Measurements from ENCODE around the gene EFS.

EFS gene

GRCh38 chr14:23377573-23378563 is 12.9 kb upstream of the EFS start:
- no peak for DNase-seq

DNA sequence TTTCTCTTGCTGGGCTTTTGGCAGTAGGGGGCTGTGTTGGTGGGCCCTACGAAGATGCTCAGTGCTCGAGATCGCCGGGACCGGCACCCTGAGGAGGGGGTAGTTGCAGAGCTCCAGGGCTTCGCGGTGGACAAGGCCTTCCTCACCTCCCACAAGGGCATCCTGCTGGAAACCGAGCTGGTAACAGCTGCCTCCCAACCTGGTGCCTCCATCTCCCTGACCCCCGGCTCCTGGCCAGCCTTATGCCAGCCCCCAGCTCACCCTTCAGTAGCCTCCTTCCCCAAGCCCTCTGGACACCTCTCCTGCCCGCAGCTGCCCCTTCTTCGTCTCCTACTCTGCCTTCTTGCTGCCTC is 12.2 kb upstream of the EFS start:
- no peak for DNase-seq

GRCh38 chr14:23376482-23377197 is 11.7 kb upstream of the EFS start, which contains the start of gene CMTM5:
Gene CMTM5 (plus strand): TSS chr14:23377046. CDS start chr14:23377252, 206 bp downstream.
- peak; percentile 96 to 98 for DNase-seq

DNA sequence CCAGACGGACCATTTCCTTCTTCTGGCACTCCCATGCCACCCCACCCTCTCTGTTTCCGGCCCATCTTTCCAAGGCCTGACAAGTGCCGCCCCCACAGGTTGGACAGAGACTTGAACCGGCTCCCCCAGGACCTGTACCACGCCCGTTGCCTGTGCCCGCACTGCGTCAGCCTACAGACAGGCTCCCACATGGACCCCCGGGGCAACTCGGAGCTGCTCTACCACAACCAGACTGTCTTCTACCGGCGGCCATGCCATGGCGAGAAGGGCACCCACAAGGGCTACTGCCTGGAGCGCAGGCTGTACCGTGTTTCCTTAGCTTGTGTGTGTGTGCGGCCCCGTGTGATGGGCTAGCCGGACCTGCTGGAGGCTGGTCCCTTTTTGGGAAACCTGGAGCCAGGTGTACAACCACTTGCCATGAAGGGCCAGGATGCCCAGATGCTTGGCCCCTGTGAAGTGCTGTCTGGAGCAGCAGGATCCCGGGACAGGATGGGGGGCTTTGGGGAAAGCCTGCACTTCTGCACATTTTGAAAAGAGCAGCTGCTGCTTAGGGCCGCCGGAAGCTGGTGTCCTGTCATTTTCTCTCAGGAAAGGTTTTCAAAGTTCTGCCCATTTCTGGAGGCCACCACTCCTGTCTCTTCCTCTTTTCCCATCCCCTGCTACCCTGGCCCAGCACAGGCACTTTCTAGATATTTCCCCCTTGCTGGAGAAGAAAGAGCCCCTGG is 10.7 kb upstream of the EFS start:
- DNase-seq = no peak

DNA sequence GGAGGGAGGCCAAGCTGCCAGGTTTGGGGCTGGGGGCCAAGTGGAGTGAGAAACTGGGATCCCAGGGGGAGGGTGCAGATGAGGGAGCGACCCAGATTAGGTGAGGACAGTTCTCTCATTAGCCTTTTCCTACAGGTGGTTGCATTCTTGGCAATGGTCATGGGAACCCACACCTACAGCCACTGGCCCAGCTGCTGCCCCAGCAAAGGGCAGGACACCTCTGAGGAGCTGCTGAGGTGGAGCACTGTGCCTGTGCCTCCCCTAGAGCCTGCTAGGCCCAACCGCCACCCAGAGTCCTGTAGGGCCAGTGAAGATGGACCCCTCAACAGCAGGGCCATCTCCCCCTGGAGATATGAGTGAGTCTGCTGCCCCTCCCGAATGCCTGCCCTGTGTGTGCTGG is 8.1 kb upstream of the EFS start:
- DNase-seq = no peak

GRCh38 chr14:23372509-23372908 is 7.5 kb upstream of the EFS start, which contains the start of gene IL25:
Gene IL25 (plus strand): TSS chr14:23372809.
- DNase-seq = no peak

- no peak for DNase-seq
Observed at GRCh38 chr14:23371865-23372264, 6.9 kb upstream of the EFS start.

DNA sequence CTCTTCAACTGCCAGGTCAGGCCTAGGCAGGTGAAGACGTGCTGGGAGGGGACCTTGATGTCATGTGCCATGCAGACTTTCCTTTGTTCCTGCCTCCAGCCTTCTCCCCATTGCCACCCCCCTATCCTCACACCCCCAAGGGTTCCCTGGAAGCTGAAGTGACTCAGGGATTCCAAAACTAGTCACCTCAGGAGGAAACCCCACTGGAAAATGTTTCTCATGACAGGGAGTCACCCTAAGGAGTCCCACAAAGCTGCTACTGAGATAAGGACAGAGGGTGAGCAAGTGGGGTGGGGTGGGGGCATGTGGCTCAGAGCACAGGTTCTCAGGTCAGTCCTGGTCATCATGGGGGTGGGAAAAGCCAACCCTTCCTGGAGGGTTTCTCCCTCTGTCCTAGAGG is 5.2 kb upstream of the EFS start:
- DNase-seq = no peak

DNA sequence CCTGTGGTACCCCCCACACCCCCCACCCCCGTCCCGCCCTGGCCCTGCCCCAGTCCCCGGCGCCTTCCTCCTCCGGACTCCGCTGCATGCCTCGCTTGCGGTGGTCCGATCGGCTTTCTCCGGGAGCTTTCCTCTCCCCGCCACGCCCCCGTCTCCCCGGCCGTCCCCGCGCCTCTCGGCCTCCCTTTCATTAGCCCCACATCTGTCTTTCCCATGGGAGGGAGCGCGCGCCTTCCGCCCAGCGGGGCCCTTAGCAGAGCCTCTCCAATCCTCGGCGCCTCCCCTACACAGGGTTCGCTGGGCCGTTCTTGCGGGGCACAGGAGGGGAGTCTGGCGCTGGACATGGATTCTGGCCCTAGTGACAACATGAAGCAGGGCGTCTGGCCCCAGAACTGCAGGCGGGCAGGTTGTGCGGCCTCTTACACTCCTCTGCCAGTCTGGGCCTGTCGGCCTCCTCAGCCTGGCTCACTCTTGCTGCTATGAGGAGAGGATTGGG is 1.5 kb upstream of the EFS start:
- peak; percentile 75 to 79 for DNase-seq

DNA sequence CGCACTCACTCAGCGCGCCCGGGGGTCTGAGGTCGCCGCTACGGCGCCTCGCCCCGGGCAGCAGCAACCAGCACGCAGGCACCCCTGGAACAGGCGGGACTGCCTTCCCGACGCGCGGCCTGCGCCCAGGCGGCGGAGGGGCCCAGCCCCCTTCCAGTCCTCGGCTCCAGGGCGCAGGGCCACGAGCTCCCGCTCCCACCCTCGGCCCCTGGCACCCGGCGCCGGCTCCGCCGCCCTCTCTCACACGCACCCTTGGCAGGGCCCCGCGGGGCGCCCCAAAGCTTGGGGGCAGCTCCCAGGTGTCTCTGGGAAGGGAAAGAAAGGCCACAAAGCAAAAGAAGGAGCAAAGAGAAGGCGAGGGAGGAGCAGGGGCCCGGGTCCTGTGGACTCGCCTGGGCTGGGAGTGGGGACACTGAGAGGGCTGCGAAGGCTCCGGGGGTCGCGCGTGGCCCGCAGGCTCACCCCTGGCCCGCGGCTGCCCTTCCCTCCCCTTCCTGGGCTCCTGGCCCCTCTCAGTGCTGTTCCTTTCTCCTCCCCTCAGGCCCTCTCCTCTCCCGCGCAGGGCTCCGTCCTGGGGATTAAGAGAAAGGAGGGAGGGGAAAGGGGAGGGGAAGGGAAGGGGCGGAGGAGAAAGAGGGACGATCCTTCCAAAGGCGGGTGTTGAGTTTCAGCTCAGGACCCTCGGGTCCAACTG is 907 bp upstream of the EFS start:
- DNase-seq = peak; percentile 75 to 79

DNA sequence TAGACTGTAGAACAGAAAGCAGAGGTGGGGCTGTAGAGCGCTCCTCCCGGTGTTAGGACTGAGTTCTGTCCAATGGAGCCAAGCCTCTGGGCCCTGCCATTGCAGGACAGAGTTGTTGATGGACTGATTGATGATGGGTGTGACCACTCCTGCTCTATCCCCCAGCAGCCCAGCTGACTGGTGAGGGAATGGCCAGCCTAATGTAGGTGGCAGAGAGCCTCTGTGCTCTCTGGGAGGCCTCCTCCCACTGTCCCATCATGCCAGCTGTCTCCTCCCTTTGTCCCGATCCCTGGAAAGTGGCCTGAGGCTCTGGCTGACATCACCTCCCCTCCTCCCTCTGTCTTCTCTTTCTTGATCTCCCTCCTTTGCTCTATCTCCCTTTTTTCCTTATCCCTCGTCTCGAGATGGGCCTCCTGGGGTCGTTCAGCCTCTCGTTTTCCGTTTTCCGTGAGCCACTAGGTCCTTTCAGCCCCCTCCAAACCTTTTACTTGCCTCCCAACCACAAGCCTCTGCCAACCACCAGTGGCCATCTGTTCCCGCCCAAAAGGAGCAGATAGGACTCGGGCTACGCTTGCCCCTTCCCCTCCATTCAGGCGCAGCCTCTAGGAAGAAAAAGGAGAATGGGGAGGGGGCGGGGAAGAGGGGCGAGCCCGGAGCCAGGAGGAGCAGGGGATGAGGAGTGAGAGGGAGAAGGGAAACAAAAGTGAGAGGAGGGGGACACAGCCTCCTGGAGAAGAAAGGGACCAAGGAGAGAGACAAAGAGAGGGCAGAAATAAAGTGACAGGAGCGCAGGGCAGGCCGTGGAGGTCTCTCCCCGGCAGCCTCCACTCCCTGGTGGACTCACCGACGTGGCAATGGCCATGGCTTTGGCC is 572 bp downstream of the EFS start:
- DNase-seq = peak; percentile 77 to 82

DNA sequence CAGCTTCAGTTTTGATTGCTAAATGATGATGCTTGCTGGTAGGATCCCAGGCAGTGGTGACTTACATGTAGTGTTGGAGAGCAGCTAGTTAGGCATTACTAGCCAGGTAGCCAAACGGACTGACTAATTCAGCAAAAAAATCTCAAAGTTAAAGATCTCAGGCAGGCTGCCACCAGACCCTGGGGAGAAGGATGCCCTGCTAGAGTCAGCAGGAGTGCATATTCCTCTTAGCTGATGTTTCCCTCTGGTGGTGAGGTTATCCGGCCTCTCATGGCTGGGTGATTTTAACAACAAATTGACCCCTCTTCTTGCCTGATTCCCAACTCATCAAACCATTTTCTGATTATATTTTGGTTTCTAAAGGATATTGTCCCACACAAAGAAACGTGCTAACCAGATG is 2.8 kb downstream of the EFS start:
- DNase-seq = no peak

DNA sequence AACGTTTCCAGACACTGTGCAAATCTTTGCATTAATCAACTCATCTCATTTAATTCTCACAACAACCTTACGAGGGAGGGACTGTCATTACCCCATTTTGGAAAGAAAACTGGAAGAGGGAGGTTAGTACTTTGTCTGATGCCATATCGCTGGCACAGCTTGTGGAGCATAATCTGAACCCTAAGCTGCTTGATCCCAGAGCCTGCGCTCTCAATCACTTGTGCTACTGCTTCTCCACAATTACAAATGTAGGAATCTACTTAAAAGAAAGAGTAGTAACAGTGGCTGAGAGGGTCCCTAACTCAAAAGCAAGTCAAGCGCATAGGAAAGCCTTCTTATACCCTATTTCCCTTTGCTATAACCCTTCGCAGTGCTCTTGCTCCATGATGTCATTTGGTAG is 3.2 kb downstream of the EFS start:
- DNase-seq = no peak

DNA sequence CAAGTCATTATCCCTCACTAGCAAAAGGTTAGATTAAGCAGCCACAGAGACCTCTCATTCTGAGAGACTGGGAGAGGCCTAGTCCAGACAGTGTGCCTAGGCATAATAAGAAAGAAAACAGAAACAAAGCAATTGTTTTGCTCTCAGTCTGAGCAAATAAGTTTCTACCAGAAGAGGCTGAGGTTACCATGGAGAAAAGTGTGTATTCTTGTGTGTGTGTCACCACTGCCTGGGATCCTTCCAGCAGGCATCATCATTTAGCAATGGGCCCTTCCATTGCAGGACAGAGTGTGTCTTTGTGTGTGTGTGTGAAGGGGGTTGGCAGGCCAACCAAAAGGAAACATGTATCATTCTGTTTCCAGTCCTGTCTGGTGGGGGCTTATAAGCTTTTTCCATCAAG is 3.7 kb downstream of the EFS start:
- peak; percentile 23 to 42 for DNase-seq

DNA sequence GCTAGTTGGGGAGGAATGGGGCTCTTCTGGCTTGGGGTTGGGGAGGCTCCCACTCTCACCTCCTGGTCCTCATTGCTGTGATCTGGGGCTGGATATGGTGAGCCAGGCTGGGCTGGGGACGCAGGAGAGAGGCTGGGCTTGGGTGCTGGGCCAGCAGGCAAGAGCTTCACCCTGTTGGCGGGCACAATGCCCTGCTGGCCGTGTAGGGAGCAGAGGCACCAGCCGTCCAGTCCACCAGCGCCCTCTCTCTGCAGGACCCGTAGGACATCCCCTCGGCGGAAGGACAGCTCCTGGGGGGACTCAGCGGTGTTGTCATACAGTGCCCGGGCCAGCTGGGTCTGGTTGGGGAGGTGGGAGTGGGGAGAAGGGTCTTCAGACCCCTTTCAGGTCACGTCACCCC is 4.5 kb downstream of the EFS start:
- DNase-seq = peak; percentile 69 to 70

GRCh38 chr14:23359722-23360447 is 5.1 kb downstream of the EFS start:
- DNase-seq = no peak

DNA sequence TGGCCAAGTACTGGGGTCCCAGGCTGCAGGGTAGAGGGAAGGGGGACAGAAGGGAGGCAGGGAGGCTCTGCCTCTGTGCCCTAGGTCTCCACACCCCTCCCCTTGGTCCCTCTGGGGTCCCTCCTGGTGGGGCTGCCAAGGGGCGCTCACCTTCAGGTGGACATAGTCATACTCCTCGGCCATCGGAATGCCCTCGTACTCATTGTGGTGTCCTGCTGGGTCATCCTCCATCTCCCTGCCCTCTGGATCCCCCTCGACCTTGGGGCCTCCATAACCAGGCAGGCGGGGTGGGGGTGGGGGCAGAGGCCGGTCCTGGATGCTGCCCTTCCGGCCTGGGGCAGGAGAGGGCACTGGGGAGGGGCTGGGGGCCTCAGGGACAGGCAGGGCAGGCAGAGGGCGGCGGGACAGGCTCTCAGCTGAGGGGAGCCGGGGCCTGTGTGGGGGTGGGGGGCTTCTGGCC is 5.8 kb downstream of the EFS start:
- DNase-seq = no peak

DNA sequence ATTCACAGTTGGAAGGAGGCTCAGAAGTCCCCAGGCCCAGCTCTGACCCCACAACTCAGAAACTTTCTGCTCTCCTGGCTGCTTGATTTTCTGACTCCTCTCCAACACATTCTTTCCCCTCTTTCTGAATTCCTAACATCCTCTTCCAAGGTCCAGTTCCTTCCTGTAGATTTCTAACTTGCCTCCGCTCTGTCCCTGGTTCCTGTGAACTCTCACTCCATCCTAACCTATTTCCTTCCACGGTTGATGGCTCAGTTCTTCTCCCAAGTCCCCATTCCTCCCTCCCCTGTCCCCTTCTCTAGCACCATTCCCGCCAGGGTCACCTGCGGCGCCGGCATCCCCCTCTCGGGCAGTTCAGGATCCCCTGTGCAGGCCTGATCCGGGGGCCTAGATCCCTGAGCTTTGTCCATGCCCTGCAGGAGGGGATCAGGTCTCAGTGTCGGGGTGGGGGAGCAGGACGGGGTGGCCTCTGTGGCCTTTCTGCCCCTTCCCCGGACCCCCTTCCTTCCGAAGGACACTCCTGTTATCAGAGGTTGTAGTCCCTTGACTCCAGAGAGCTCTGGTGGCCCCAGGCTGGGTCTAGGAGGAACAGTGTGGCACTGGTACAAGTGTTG is 6.3 kb downstream of the EFS start:
- DNase-seq = no peak

DNA sequence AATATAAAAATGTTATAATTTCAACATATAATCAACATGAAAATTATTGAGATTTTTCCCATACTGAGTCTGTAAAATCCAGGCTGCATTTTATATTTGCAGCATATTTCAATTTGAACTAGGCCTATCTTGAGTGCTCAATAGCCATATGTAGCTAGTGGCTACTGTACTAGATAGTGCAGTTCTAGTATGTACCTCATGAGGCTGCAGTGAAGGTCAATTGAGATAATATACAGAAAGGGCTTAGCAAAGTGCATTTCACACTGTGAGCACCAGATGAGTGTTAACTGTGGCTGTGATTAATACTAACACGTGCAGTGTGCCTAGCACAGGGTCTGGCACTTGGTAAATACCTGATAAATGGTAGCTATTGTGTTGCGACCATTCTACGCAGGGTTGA is 6.9 kb downstream of the EFS start:
- DNase-seq = no peak

GRCh38 chr14:23357261-23357660 is 7.7 kb downstream of the EFS start:
- no peak for DNase-seq
